Measurements from ENCODE around the gene LAMTOR4. TPM values are rescaled to one million over a fixed set of nuclear protein-coding genes. Genes with fewer than 3 reads are reported as not detected.

LAMTOR4 gene
- total and polyA plus RNA-seq, 10 of the 15 experiments (the other 5 are each of a cell fraction or from before 2014, with no cell fraction given) = 73.4 to 297 (median 196) TPM

DNA sequence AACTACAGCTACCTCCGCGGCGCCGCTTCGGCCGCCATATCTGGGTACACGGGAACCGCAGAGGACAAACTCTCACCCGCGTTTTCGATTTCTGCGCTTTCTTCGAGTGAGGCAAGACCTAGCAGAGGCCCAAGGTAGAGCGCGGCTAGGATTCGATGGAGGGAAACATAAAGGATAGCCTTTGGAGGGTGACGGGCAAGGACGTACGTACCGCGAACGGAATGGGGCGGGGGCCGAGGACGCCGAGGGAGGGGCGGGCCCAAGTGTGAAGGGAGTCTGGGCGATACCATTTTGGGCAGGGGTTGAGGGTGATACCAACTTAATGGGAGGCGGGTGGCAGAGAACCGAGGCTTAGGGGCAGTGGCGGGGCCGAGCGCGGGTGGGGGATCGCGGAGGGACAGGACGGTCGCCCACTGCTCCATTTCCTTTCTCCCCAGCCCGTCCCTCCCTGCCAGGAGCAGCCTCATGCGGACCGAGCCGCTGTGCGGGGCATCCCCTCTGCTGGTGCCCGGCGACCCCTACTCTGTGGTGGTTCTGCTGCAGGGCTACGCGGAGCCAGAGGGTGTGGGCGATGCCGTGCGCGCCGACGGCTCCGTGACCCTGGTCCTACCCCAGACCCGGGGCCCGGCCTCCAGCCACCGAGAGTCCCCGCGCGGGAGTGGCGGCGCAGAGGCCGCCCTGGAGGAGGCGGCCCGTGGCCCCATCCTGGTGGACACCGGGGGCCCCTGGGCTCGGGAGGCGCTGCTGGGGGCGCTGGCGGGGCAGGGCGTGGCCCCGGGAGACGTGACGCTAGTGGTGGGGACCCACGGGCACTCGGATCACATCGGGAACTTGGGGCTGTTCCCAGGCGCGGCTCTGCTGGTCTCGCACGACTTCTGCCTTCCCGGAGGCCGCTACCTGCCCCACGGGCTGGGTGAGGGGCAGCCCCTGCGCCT, 21.5 kb upstream of the LAMTOR4 start, which contains the start of gene MBLAC1:
Gene MBLAC1, plus strand, starts transcription at position 37 of the 935 bp plus-strand sequence. Its CDS starts 429 bp downstream, at position 466.
- Histone ChIP-seq H3K36me3 (ENCODE audit: control insufficient read depth in 2 of 2, insufficient read depth in 2 of 2, low read length in 1 of 2) (no peaks in the 10 kb centered on the region; a peak in 1 of 4 replicates), H3K9me3 (replicated peaks; ENCODE audit: control insufficient read depth, insufficient read depth, low read length) (no peaks in the 10 kb centered on the region), H3K4me2 (ENCODE audit: control insufficient read depth, insufficient read depth) (peak within 1 kb of the TSS; percentile 81), H3K27ac (ENCODE audit: control insufficient read depth, insufficient read depth) (peak within 1 kb of the TSS; percentile 99), H2AFZ (ENCODE audit: control insufficient read depth, low read depth, low read length) (peak within 1 kb of the TSS; percentile 98), H3K4me3 (peak within 1 kb of the TSS; percentile 75), H3K9ac (ENCODE audit: control insufficient read depth, insufficient read depth, low read length) (peak within 1 kb of the TSS; percentile 87), H3K4me1 (ENCODE audit: control insufficient read depth, insufficient read depth, low read length) (peaks cover 17% of the 10 kb centered on the region), H4K20me1 (ENCODE audit: control insufficient read depth, insufficient read depth) (no peaks in the 10 kb centered on the region), H3K27me3 (replicated peaks in 1 of 2; ENCODE audit: control insufficient read depth in 2 of 2, insufficient read depth in 2 of 2, low read length in 1 of 2) (no peaks in the 10 kb centered on the region), H3K79me2 (ENCODE audit: control insufficient read depth, insufficient read depth, low read length) (peaks cover 13% of the 10 kb centered on the region)
- SMC1A ChIA-PET (ENCODE audit: uncharacterized antibody, unreplicated experiment) = interaction anchor here (1.1 to 2.0 kb wide), 3 partner anchors 11 to 208 kb away, joined by 3 to 12 read pairs (median 3); partner anchors contain the start of gene TRIM4
- BruUV-seq (replicated peaks) = no TSS peak
- ATAC-seq = peak; percentile 84
- POLR2A ChIA-PET = interaction anchor here (0.5 to 2.3 kb wide), 6 partner anchors 26 to 302 kb away, joined by 3 to 18 read pairs (median 4); partner anchors contain the start of genes AP4M1, COPS6, MCM7 and MEPCE
- no peak for FAIRE-seq
- under 1% methylated on average over 74 of the region's 85 CpGs for WGBS (ENCODE audit: insufficient coverage, insufficient replicate concordance, low lambda C conversion rate, missing lambda C conversion rate)
- peak; percentile 68 for DNase-seq (ENCODE audit: low read depth, low spot score)
- CTCF ChIA-PET = interaction anchor here (0.7 to 7.9 kb wide), 7 partner anchors 11 to 218 kb away, joined by 3 to 107 read pairs (median 6); partner anchors contain the start of gene PVRIG
- intact Hi-C loops (cut with micrococcal nuclease; ENCODE audit: unreplicated experiment) (loop anchor here (1.0 to 5.0 kb wide), 4 partner anchors 26 to 150 kb away; partner anchors contain the start of genes AP4M1, AZGP1 and MCM7), in situ Hi-C loops (cut with MboI) (no loop called here)
- RAD21 ChIA-PET (ENCODE audit: unreplicated experiment) = interaction anchor here (0.6 to 4.3 kb wide), 5 partner anchors 26 to 212 kb away, joined by 3 to 24 read pairs (median 5); partner anchors contain the start of genes AP4M1 and MCM7
- TF ChIP-seq LARP7 (IDR thresholded peaks at IDR 0.05) (peak; percentile 89), RB1 (IDR thresholded peaks at IDR 0.05; ENCODE audit: borderline replicate concordance) (no peak), IRF5 (IDR thresholded peaks at IDR 0.05; ENCODE audit: borderline replicate concordance) (no peak), MLLT1 (IDR thresholded peaks at IDR 0.05) (peak; percentile 84), HCFC1 (IDR thresholded peaks at IDR 0.05; ENCODE audit: low read length) (peak; percentile 17; the same call in 1 of the 2 replicates), NRF1 (conservative IDR thresholded peaks at IDR 0.05; ENCODE audit: low read depth, low read length) (no peak), ELK1 (IDR thresholded peaks at IDR 0.05; ENCODE audit: low read depth, low read length) (no peak), PAX5 (IDR thresholded peaks at IDR 0.05; ENCODE audit: borderline replicate concordance, low read depth, low read length) (no peak), SIX5 (IDR thresholded peaks at IDR 0.05; ENCODE audit: low read depth, low read length, severe bottlenecking) (peak; percentile 54), SREBF2 (IDR thresholded peaks at IDR 0.05; ENCODE audit: low read length) (no peak)
- TF ChIP-seq, protein P1, sequence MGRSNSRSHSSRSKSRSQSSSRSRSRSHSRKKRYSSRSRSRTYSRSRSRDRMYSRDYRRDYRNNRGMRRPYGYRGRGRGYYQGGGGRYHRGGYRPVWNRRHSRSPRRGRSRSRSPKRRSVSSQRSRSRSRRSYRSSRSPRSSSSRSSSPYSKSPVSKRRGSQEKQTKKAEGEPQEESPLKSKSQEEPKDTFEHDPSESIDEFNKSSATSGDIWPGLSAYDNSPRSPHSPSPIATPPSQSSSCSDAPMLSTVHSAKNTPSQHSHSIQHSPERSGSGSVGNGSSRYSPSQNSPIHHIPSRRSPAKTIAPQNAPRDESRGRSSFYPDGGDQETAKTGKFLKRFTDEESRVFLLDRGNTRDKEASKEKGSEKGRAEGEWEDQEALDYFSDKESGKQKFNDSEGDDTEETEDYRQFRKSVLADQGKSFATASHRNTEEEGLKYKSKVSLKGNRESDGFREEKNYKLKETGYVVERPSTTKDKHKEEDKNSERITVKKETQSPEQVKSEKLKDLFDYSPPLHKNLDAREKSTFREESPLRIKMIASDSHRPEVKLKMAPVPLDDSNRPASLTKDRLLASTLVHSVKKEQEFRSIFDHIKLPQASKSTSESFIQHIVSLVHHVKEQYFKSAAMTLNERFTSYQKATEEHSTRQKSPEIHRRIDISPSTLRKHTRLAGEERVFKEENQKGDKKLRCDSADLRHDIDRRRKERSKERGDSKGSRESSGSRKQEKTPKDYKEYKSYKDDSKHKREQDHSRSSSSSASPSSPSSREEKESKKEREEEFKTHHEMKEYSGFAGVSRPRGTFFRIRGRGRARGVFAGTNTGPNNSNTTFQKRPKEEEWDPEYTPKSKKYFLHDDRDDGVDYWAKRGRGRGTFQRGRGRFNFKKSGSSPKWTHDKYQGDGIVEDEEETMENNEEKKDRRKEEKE (IDR thresholded peaks at IDR 0.05) = peak; percentile 87
- TF ChIP-seq, protein P2, sequence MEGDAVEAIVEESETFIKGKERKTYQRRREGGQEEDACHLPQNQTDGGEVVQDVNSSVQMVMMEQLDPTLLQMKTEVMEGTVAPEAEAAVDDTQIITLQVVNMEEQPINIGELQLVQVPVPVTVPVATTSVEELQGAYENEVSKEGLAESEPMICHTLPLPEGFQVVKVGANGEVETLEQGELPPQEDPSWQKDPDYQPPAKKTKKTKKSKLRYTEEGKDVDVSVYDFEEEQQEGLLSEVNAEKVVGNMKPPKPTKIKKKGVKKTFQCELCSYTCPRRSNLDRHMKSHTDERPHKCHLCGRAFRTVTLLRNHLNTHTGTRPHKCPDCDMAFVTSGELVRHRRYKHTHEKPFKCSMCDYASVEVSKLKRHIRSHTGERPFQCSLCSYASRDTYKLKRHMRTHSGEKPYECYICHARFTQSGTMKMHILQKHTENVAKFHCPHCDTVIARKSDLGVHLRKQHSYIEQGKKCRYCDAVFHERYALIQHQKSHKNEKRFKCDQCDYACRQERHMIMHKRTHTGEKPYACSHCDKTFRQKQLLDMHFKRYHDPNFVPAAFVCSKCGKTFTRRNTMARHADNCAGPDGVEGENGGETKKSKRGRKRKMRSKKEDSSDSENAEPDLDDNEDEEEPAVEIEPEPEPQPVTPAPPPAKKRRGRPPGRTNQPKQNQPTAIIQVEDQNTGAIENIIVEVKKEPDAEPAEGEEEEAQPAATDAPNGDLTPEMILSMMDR (IDR thresholded peaks at IDR 0.05 in 2 of 3, conservative IDR thresholded peaks at IDR 0.05 in 1 of 3; ENCODE audit: control insufficient read depth in 2 of 3, extremely low read depth in 1 of 3, insufficient read depth in 1 of 3, low read depth in 3 of 3, low read length in 3 of 3) = 0 out of 6 replicates have a peak, but pooled peaks of 1 of the 3 experiments have one; percentile 1

All from GM12878 (cell line).